OCI-LY1 (cell line): ENCODE results near the gene CYFIP1.

Source experiments
- H2AFZ ChIP-seq: fragments of 200-600 bp; sonication (generic), shearing (Covaris generic); 2 replicates; pipeline ENCODE4 v1.6.0; 2014; ENCODE audit warnings: antibody characterized with exemption, mild to moderate bottlenecking, low read length
- H3F3A ChIP-seq: fragments of 200-600 bp; sonication (generic), shearing (Covaris generic); 2 replicates; pipeline ENCODE4 v1.6.0; 2014; ENCODE audit warnings: mild to moderate bottlenecking, antibody characterized with exemption, low read length, moderate library complexity; ENCODE audit not compliant: insufficient read depth
- H3K27ac ChIP-seq: fragments of 200-600 bp; sonication (generic); 2 replicates; pipeline ENCODE4 v1.5.1; 2014; ENCODE audit warnings: low read length, mixed run types, mild to moderate bottlenecking, low read depth; ENCODE audit not compliant: poor library complexity, severe bottlenecking
- H3K27me3 ChIP-seq: fragments of 200-600 bp; sonication (generic); 2 replicates; pipeline ENCODE4 v1.6.0; 2014; ENCODE audit warnings: antibody characterized with exemption, mild to moderate bottlenecking, low read length, moderate library complexity; ENCODE audit not compliant: insufficient read depth
- H3K36me3 ChIP-seq: fragments of 200-600 bp; sonication (generic); 2 replicates; pipeline ENCODE4 v1.6.1; 2014; ENCODE audit warnings: mild to moderate bottlenecking, antibody characterized with exemption, low read length, moderate library complexity, mixed read lengths; ENCODE audit not compliant: insufficient read depth
- H3K4me1 ChIP-seq: fragments of 200-600 bp; sonication (generic); 2 replicates; pipeline ENCODE4 v1.5.1; 2014; ENCODE audit warnings: mild to moderate bottlenecking, low read length, moderate library complexity; ENCODE audit not compliant: insufficient read depth, severe bottlenecking
- H3K4me2 ChIP-seq: fragments of 200-600 bp; sonication (generic), shearing (Covaris generic); 2 replicates; pipeline ENCODE4 v1.6.1; 2014; ENCODE audit warnings: low read length
- H3K4me3 ChIP-seq: fragments of 200-600 bp; sonication (generic); 2 replicates; pipeline ENCODE4 v1.5.1; 2014; ENCODE audit warnings: low read length, low read depth, mild to moderate bottlenecking, mixed read lengths; ENCODE audit not compliant: poor library complexity, severe bottlenecking
- H3K79me2 ChIP-seq: fragments of 200-600 bp; shearing (Covaris generic); 2 replicates; pipeline ENCODE4 v1.6.1; 2016; ENCODE audit warnings: mixed run types, low read length, mixed read lengths; ENCODE audit not compliant: insufficient read depth
- H3K9ac ChIP-seq: fragments of 200-600 bp; sonication (generic), shearing (Covaris generic); 2 replicates; pipeline ENCODE4 v1.6.1; 2014; ENCODE audit warnings: mild to moderate bottlenecking, low read length, mixed read lengths
- H3K9me2 ChIP-seq: fragments of 200-600 bp; sonication (generic), shearing (Covaris generic); 2 replicates; pipeline ENCODE4 v1.6.1; 2014; ENCODE audit warnings: low read depth, mild to moderate bottlenecking, low read length, mixed read lengths
- H3K9me3 ChIP-seq: fragments of 200-600 bp; shearing (Covaris generic); 2 replicates; pipeline ENCODE4 v1.6.1; 2014; ENCODE audit warnings: low read length, mixed read lengths
- H4K20me1 ChIP-seq: fragments of 200-600 bp; sonication (generic), shearing (Covaris generic); 2 replicates; pipeline ENCODE4 v1.6.0; 2016; ENCODE audit warnings: mild to moderate bottlenecking, low read length; ENCODE audit not compliant: insufficient read depth
- CTCF ChIP-seq: fragments of 200-600 bp; sonication (generic), shearing (Covaris generic); IDR thresholded peaks from 2 replicates; pipeline ENCODE4 v1.5.1; 2017; ENCODE audit warnings: mild to moderate bottlenecking, antibody characterized with exemption, low read length, moderate library complexity, mixed read lengths
- EZH2 ChIP-seq: fragments of 200-600 bp; sonication (generic), shearing (Covaris generic); IDR thresholded peaks from 2 replicates; pipeline ENCODE4 v1.8.0; 2017; ENCODE audit warnings: borderline replicate concordance, mixed run types, mild to moderate bottlenecking, antibody characterized with exemption, low read length, moderate library complexity, mixed read lengths

CYFIP1 gene

GRCh38 chr15:22845289-22845900, 134.8 kb downstream of the CYFIP1 start:
- peaks cover 58% of the 10 kb centered on the region for H3K79me2 ChIP-seq
- no peak overlapping the region for H3K27ac ChIP-seq
- H3K4me2 ChIP-seq: no peak overlapping the region
- no peak for TF ChIP-seq EZH2
- TF ChIP-seq CTCF: no peak
- H4K20me1 ChIP-seq: no peaks in the 10 kb centered on the region
- no peak overlapping the region for H3K4me3 ChIP-seq
- no peak overlapping the region for H3K9ac ChIP-seq
- no peaks in the 10 kb centered on the region for H3K9me2 ChIP-seq
- H3K4me1 ChIP-seq: peaks cover 8% of the 10 kb centered on the region
- H3K9me3 ChIP-seq: no peaks in the 10 kb centered on the region
- no peak overlapping the region for H2AFZ ChIP-seq
- peaks cover 76% of the 10 kb centered on the region for H3K36me3 ChIP-seq
- no peaks in the 10 kb centered on the region for H3F3A ChIP-seq
- H3K27me3 ChIP-seq: no peaks in the 10 kb centered on the region

- H3K9ac ChIP-seq: no peak overlapping the region
- H3K27ac ChIP-seq: no peak overlapping the region
These were observed 135.5 kb downstream of the CYFIP1 start for GRCh38 chr15:22844421-22845288.

More at GRCh38 chr15:22844421-22845288, 135.5 kb downstream of the CYFIP1 start:
- TF ChIP-seq CTCF (no peak), EZH2 (no peak)
- Histone ChIP-seq H3K4me3 (no peak overlapping the region), H3K4me2 (no peak overlapping the region), H4K20me1 (no peaks in the 10 kb centered on the region), H3K4me1 (peaks cover 10% of the 10 kb centered on the region), H3K27me3 (no peaks in the 10 kb centered on the region), H2AFZ (no peak overlapping the region), H3K9me3 (no peaks in the 10 kb centered on the region), H3K79me2 (peaks cover 64% of the 10 kb centered on the region), H3K9me2 (no peaks in the 10 kb centered on the region), H3F3A (peaks cover under 1% of the 10 kb centered on the region; the same call in 1 of the 2 replicates), H3K36me3 (peaks cover 68% of the 10 kb centered on the region)
